ENCODE measurements around the gene RNF207.
"Not testable (repeated sequence)": the region's sequence is repeated elsewhere in the genome, so short reads cannot be mapped to it uniquely, and the experiment has no call there.

RNF207 gene

GRCh38 chr1:6211731-6212130, 5.8 kb downstream of the RNF207 start:
- TF ChIP-seq CTCF (conservative IDR thresholded peaks at IDR 0.05; ENCODE audit: low read depth) = no peak
- ChIA-PET CTCF (no interaction called here), POLR2A (ENCODE audit: low non-redundant PET) (no interaction called here)
- no peak for DNase-seq (ENCODE audit: low spot score)
- H3K27ac ChIP-seq = no peak overlapping the region

- H3K27ac ChIP-seq = no peak overlapping the region
- POLR2A ChIA-PET (ENCODE audit: low non-redundant PET) = interaction anchor here (0.6 kb wide), 1 partner anchor 20 kb away, joined by 4 read pairs; no protein-coding TSS in a partner anchor
- no peak for TF ChIP-seq CTCF (conservative IDR thresholded peaks at IDR 0.05; ENCODE audit: low read depth)
- no peak for DNase-seq (ENCODE audit: low spot score)
- CTCF ChIA-PET = no interaction called here
Measured at GRCh38 chr1:6212193-6212959, 6.5 kb downstream of the RNF207 start.

GRCh38 chr1:6218375-6219164, 12.7 kb downstream of the RNF207 start:
- H3K27ac ChIP-seq = no peak overlapping the region
- POLR2A ChIA-PET (ENCODE audit: low non-redundant PET) = interaction anchor here (0.6 kb wide), 1 partner anchor 9 kb away, joined by 3 read pairs; no protein-coding TSS in a partner anchor
- DNase-seq (ENCODE audit: low spot score) = no peak
- CTCF ChIA-PET = no interaction called here
- TF ChIP-seq CTCF (conservative IDR thresholded peaks at IDR 0.05; ENCODE audit: low read depth) = no peak

- DNase-seq (ENCODE audit: low spot score); POLR2A ChIA-PET (ENCODE audit: low non-redundant PET): not testable (repeated sequence)
- CTCF ChIA-PET = interaction anchor here (0.6 to 1.0 kb wide), 3 partner anchors 25 to 404 kb away, joined by 3 to 4 read pairs (median 3); no protein-coding TSS in a partner anchor
- H3K27ac ChIP-seq = peak overlapping the region; percentile 51
Measured at GRCh38 chr1:6219641-6220040, 13.7 kb downstream of the RNF207 start.

- DNase-seq (ENCODE audit: low spot score) = peak; percentile 88
- POLR2A ChIA-PET (ENCODE audit: low non-redundant PET) = no interaction called here
- TF ChIP-seq CTCF (conservative IDR thresholded peaks at IDR 0.05; ENCODE audit: low read depth) = no peak
- H3K27ac ChIP-seq = peak overlapping the region; percentile 51
- CTCF ChIA-PET = interaction anchor here (0.6 to 1.0 kb wide), 3 partner anchors 25 to 404 kb away, joined by 3 to 4 read pairs (median 3); no protein-coding TSS in a partner anchor
Measured at GRCh38 chr1:6220236-6220635, 14.3 kb downstream of the RNF207 start.

GRCh38 chr1:6221210-6221784, 15.4 kb downstream of the RNF207 start:
- ChIA-PET CTCF (interaction anchor here (0.8 kb wide), 1 partner anchor 265 kb away, joined by 3 read pairs; no protein-coding TSS in a partner anchor), POLR2A (ENCODE audit: low non-redundant PET) (no interaction called here)
- no peak for TF ChIP-seq CTCF (conservative IDR thresholded peaks at IDR 0.05; ENCODE audit: low read depth)
- no peak overlapping the region for H3K27ac ChIP-seq
- DNase-seq (ENCODE audit: low spot score) = no peak

All from RWPE1 (cell line).